GM12874 (cell line): ENCODE data around the gene MYBPHL.

Experiments
- TF ChIP-seq, protein P1 (sequence below): IDR thresholded peaks from 2 replicates; pipeline ENCODE4 v1.5.1; 2011; ENCODE audit warnings: low read depth, mild to moderate bottlenecking, control low read depth, low read length, moderate library complexity; ENCODE audit not compliant: insufficient read depth

MYBPHL gene

DNA sequence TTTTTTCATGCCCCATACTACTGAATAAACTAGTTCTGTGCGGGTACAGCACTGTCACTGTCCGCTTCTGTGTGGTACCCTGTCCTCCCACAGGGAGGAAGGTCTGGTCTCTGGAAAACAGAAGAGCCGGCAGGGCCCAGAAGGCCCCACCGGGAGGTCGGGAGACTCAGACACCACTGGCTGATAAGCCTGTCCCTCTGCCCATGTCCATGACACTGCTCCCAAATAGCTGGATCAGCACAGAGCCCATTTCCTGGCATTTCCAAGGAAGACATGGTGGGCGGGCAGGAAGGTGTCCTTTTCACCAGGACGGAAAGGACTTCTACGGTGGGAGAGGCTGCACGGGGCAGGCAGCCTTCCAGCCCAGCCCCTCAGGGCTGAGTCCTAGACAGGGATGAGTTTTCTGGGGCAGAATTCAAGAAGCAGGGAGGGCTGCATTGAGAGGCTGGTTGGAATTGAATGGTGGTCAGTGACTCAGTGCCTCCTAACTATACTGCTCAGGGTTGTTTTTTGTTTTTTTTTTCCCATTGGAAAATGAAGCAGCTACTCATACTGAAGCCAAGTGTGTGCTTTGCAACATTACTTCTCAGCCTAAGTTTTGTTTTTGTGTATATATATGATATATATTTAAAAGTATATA lies 31.0 kb downstream of the MYBPHL start:
- TF ChIP-seq, protein P1, sequence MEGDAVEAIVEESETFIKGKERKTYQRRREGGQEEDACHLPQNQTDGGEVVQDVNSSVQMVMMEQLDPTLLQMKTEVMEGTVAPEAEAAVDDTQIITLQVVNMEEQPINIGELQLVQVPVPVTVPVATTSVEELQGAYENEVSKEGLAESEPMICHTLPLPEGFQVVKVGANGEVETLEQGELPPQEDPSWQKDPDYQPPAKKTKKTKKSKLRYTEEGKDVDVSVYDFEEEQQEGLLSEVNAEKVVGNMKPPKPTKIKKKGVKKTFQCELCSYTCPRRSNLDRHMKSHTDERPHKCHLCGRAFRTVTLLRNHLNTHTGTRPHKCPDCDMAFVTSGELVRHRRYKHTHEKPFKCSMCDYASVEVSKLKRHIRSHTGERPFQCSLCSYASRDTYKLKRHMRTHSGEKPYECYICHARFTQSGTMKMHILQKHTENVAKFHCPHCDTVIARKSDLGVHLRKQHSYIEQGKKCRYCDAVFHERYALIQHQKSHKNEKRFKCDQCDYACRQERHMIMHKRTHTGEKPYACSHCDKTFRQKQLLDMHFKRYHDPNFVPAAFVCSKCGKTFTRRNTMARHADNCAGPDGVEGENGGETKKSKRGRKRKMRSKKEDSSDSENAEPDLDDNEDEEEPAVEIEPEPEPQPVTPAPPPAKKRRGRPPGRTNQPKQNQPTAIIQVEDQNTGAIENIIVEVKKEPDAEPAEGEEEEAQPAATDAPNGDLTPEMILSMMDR: no peak

DNA sequence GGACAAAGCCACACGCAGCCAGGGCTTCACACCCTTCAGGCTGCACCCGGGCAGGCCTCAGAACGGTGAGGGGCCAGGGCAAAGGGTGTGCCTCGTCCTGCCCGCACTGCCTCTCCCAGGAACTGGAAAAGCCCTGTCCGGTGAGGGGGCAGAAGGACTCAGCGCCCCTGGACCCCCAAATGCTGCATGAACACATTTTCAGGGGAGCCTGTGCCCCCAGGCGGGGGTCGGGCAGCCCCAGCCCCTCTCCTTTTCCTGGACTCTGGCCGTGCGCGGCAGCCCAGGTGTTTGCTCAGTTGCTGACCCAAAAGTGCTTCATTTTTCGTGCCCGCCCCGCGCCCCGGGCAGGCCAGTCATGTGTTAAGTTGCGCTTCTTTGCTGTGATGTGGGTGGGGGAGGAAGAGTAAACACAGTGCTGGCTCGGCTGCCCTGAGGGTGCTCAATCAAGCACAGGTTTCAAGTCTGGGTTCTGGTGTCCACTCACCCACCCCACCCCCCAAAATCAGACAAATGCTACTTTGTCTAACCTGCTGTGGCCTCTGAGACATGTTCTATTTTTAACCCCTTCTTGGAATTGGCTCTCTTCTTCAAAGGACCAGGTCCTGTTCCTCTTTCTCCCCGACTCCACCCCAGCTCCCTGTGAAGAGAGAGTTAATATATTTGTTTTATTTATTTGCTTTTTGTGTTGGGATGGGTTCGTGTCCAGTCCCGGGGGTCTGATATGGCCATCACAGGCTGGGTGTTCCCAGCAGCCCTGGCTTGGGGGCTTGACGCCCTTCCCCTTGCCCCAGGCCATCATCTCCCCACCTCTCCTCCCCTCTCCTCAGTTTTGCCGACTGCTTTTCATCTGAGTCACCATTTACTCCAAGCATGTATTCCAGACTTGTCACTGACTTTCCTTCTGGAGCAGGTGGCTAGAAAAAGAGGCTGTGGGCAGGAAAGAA lies 32.0 kb downstream of the MYBPHL start:
- TF ChIP-seq, protein P1: no peak

DNA sequence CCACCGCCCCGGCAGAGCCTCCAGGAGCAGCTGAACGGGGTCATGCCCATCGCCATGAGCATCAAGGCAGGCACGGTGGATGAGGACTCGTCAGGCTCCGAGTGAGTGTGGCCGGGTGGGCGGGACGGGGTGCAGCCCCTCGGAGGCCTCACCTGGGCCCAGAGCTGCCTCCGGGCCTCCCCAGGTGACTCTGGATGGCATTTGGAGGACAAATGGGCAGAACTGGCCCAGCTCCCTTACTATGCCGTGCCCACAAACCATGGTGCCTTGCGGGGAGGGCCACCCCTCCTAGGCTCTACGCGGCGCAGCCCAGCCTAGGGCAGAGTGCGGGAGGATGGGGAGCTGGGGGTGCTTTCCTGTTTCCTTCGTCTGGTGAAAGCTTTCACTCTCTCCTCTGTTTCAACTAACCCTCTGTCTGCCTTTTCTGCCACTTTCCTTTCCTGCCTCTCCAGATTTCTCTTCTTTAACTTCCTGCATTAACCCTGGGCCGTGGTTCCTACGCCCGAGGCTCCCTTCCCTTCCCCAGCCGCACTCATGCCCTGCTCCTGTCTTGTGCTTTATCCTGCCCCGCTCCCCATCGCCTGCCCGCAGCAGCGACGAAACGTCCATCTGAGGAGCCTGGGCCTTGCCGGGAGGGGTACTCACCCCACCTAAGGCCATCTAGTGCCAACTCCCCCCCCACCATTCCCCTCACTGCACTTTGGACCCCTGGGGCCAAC lies 33.1 kb downstream of the MYBPHL start:
- TF ChIP-seq, protein P1: no peak

DNA sequence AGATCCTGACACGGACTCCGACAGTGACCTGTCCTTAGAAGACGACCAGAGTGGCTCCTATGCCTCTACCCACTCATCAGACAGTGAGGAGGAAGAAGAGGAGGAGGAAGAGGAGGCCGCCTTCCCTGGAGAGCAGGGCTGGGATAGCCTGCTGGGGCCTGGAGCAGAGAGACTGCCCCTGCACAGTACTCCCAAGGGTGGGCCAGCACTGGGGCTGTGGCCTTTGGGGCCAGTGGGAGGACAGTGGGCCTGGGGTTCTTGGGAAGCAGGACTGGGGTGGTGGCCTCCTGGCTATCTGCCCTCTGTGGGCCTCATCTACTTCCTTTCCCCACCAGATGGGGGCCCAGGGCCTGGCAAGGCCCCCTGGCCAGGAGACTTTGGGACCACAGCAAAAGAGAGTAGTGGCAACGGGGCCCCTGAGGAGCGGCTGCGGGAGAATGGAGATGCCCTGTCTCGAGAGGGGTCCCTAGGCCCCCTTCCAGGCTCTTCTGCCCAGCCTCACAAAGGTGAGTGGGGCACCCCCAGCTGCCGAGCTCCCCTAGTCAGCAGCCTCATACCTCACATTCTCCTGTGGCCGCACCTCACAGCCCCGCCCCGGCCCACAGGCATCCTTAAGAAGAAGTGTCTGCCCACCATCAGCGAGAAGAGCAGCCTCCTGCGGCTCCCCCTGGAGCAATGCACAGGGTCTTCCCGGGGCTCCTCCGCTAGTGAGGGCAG lies 33.8 kb downstream of the MYBPHL start:
- TF ChIP-seq, protein P1: no peak

DNA sequence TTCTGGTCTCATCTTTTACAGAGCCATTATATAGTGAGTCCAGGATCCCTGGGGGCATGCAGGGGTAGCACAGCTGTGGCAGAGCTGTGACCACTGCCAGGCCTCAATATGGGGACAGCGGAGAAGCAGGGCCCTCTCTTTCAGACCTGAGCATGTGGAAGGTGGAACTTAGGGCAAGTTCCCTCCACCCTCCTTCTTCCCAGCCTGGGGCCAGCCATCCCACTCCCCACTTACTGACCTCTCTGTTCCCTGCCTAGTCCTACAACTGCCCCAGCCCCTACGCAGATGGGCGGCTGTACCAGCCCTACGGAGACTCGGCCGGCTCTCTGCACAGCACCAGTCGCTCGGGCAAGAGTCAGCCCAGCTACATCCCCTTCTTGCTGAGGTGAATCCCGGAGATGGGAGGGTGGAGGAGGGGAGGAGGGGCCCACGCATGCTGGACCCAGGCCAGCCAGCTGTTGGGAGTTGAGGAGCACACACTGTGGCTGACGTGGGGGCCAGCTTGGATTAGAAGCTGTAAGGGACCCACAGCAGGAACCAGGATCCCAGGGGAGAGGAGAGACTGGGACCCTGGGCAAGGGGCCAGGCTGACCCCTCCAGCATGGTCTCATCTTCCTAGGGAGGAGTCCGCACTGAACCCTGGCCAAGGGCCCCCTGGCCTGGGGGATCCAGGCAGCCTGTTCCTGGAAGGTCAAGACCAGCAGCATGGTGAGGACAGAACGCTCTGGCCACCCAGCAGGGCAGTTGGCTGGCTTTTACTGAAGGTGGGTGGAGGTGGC lies 34.6 kb downstream of the MYBPHL start:
- TF ChIP-seq, protein P1: no peak

DNA sequence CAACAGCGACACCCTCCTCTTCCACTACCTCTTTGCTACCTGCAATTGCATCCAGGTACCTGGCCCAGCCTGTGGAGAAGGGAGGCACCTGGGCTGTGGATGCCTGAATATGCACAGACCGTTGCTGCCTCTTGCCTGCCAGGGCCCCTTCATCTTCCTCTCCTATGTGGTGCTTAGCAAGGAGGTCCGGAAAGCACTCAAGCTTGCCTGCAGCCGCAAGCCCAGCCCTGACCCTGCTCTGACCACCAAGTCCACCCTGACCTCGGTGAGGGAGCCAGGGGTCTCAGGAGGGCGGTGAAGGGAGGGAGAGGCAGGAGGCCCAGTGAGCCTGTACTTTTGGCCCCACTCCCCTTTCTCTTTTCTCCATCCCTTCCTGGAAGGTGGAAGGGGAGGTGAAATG lies 35.4 kb downstream of the MYBPHL start:
- TF ChIP-seq, protein P1: no peak
